Measurements from ENCODE around the gene BANF2.

- TF ChIP-seq CTCF (IDR thresholded peaks at IDR 0.05) (no peak), POLR2A (IDR thresholded peaks at IDR 0.05) (no peak)
These were observed 24.0 kb upstream of the BANF2 start for GRCh38 chr20:17675519-17676377.
